ENCODE results near the gene CYGB. TPM values are rescaled to one million over a fixed set of nuclear protein-coding genes. Genes with fewer than 3 reads are reported as not detected.
A peak's percentile ranks its signal among the peaks of the same experiment; 100 is the strongest.

Gene CYGB
- total RNA-seq (2014; rRNA removed; shearing (Covaris generic)) (0.33 and 0.57 TPM in 2 replicates), total RNA-seq (2022) (0.22 and 0.44 TPM in 2 replicates), Bru-seq, nascent RNA (percentile 23 among the genes with signal in this experiment), BruChase-seq, experiment 1, labeled RNA remaining after a 6-hour chase (percentile 16 among the genes with signal in this experiment), BruChase-seq, experiment 2, labeled RNA remaining after a 2-hour chase (percentile 13 among the genes with signal in this experiment)
- long read RNA-seq = 0 reads

GRCh38 chr17:76537578-76538280 lies at the start of gene CYGB:
Gene CYGB (minus strand): TSS chr17:76537709. CDS start chr17:76537542, 167 bp downstream.
- Histone ChIP-seq H4K20me1 (ENCODE audit: insufficient read depth, low read length) (no peaks in the 10 kb centered on the region), H3K9me2 (ENCODE audit: insufficient read depth, low read length) (no peaks in the 10 kb centered on the region), H3K79me2 (ENCODE audit: insufficient read depth, low read depth, low read length) (no peaks in the 10 kb centered on the region), H3K4me2 (ENCODE audit: low read length) (no peak within 1 kb of the TSS), H3K4me1 (ENCODE audit: insufficient read depth, low read length, poor library complexity, severe bottlenecking) (peaks cover 7% of the 10 kb centered on the region), H3K4me3 (ENCODE audit: low read depth, low read length, poor library complexity, severe bottlenecking) (no peak within 1 kb of the TSS), H2AFZ (ENCODE audit: low read length) (no peak within 1 kb of the TSS), H3K36me3 (ENCODE audit: insufficient read depth, low read length) (no peaks in the 10 kb centered on the region), H3K9me3 (ENCODE audit: low read length) (no peaks in the 10 kb centered on the region), H3K27ac (ENCODE audit: low read depth, low read length, poor library complexity, severe bottlenecking) (no peak within 1 kb of the TSS)
- no peak for DNase-seq (ENCODE audit: low spot score)
- no peak for TF ChIP-seq EZH2phosphoT487 (IDR thresholded peaks at IDR 0.05; ENCODE audit: borderline replicate concordance, low read depth, low read length)
- TF ChIP-seq, protein P1, sequence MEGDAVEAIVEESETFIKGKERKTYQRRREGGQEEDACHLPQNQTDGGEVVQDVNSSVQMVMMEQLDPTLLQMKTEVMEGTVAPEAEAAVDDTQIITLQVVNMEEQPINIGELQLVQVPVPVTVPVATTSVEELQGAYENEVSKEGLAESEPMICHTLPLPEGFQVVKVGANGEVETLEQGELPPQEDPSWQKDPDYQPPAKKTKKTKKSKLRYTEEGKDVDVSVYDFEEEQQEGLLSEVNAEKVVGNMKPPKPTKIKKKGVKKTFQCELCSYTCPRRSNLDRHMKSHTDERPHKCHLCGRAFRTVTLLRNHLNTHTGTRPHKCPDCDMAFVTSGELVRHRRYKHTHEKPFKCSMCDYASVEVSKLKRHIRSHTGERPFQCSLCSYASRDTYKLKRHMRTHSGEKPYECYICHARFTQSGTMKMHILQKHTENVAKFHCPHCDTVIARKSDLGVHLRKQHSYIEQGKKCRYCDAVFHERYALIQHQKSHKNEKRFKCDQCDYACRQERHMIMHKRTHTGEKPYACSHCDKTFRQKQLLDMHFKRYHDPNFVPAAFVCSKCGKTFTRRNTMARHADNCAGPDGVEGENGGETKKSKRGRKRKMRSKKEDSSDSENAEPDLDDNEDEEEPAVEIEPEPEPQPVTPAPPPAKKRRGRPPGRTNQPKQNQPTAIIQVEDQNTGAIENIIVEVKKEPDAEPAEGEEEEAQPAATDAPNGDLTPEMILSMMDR (conservative IDR thresholded peaks at IDR 0.05; ENCODE audit: low read length) = no peak
- ChIA-PET POLR2A (no interaction called here), CTCF (ENCODE audit: unreplicated experiment) (no interaction called here)
- intact Hi-C loops (cut with micrococcal nuclease; ENCODE audit: unreplicated experiment) = no loop called here
- BruUV-seq (replicated peaks) = no TSS peak

- H3K9me3 ChIP-seq (ENCODE audit: low read length) = no peaks in the 10 kb centered on the region
- no peak overlapping the region for H3K4me3 ChIP-seq (ENCODE audit: low read depth, low read length, poor library complexity, severe bottlenecking)
- no TSS peak for BruUV-seq (replicated peaks)
- H3K79me2 ChIP-seq (ENCODE audit: insufficient read depth, low read depth, low read length) = no peaks in the 10 kb centered on the region
- intact Hi-C loops (cut with micrococcal nuclease; ENCODE audit: unreplicated experiment) = no loop called here
- H3K4me1 ChIP-seq (ENCODE audit: insufficient read depth, low read length, poor library complexity, severe bottlenecking) = no peaks in the 10 kb centered on the region
- H4K20me1 ChIP-seq (ENCODE audit: insufficient read depth, low read length) = no peaks in the 10 kb centered on the region
- no peak for DNase-seq (ENCODE audit: low spot score)
- CTCF ChIA-PET (ENCODE audit: unreplicated experiment) = no interaction called here
- no peaks in the 10 kb centered on the region for H3K36me3 ChIP-seq (ENCODE audit: insufficient read depth, low read length)
- POLR2A ChIA-PET = no interaction called here
- no peak overlapping the region for H3K4me2 ChIP-seq (ENCODE audit: low read length)
- TF ChIP-seq, protein P1 (conservative IDR thresholded peaks at IDR 0.05; ENCODE audit: low read length) = no peak
- TF ChIP-seq EZH2phosphoT487 (IDR thresholded peaks at IDR 0.05; ENCODE audit: borderline replicate concordance, low read depth, low read length) = no peak
- no peaks in the 10 kb centered on the region for H3K9me2 ChIP-seq (ENCODE audit: insufficient read depth, low read length)
- H2AFZ ChIP-seq (ENCODE audit: low read length) = no peak overlapping the region
- no peak overlapping the region for H3K27ac ChIP-seq (ENCODE audit: low read depth, low read length, poor library complexity, severe bottlenecking)
These were observed 49.4 kb upstream of the CYGB start for GRCh38 chr17:76586741-76587487.
